Measurements from ENCODE around the gene SPTBN1.

Gene SPTBN1

DNA sequence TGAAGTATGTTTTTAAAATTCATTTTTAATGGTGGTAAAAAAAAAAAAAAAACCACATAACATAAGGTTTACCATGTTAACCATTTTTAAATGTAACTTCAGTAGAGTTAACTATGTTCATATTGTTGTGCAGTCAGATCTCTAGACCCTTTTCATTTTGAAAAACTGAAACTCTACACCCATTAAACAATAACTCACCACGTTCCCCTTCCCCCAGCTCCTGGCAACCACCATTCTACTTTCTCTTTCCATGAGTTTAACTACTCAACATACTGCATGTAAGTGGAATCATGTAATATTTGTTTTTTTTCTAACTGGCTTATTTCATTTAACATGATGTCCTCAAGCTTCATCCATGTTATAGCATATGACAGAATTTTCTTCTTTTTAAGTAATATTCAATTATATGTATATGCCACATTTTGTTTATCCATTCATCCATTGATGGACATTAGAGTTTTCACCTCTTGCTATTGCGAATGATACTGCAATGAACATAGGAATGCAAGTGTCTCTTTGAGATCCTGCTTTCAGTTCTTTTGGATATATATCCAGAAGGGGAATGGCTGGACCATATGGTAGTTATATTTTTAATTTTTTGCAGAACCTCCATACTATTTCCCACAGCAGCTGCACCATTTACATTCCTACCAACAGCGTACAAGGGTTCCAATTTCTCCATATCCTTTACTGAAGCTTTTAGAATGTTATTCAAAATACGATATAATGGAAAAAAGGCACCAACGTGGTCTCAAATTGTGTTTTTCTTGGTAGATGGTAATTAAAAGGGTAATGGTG is 91.0 kb downstream of the SPTBN1 start:
- in situ Hi-C loops (cut with MboI; ENCODE audit: low sequenced_read_pairs), result no loop called here

DNA sequence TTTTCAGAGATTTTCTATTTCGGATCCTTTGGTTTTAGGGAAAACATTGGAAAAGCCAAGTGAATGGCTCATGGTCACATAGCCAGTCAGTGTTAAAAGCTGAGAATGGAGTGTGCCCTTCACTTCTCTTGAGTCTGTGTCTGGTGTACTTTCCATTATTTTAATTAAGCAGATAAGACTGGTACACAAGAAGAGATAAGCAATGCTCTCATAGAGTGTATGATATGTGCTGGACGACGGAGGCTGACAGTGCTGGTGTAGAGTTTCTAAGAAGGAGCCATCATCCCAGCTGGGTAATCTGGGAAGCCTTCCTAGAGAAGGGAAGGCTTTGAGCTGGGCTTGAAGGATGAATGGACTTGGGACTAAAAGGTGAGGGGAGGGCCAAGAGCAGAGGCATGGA is 93.3 kb downstream of the SPTBN1 start:
- in situ Hi-C loops (cut with MboI; ENCODE audit: low sequenced_read_pairs), result no loop called here

DNA sequence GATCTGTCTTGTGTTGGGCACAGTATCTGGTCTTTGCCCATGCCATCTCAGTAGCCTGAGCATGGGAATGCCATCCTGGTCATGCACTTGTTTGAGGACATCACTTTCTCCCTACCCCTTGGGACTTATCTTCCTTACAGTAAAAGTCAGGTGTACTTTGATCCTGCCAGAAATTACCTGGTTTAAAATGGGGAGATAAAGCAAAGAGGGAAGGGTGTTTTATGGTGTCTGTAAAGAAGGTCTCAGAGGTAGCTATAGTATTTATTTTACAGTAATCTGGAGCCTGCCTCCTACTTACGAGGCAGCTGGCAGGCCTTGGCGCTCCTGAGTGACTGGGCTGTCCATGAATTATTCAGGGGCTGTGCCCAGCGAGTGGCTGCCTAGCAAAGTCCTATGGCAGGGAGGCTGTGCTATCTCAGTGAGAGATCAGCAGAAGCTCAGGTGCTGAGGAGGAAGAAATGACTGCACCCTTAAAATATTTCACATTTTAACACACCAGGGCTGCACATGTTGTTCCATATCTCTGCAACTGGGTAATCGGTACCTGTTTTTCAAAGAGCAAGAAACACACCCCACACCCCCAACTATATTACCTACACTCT is 93.9 kb downstream of the SPTBN1 start:
- in situ Hi-C loops (cut with MboI; ENCODE audit: low sequenced_read_pairs), result no loop called here

DNA sequence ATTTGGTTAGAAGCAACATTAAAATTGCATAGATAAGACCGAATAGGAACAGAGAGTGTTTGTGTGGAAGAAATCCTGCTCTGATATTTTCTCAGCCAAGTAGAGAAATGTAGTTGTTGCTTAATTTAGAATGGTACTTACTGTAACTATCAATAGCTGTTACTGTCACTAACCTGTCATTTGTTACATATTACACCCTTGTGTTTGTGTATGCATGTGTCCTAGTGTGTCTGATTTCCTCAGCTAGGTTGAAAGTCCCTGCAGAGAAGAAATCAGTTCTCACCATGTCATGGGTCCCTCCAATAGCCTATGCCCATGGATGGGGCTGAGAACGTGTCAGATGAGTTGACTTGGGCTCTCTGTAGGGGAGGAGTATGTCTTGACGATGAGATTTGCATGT is 94.4 kb downstream of the SPTBN1 start:
- in situ Hi-C loops (cut with MboI; ENCODE audit: low sequenced_read_pairs), result no loop called here

DNA sequence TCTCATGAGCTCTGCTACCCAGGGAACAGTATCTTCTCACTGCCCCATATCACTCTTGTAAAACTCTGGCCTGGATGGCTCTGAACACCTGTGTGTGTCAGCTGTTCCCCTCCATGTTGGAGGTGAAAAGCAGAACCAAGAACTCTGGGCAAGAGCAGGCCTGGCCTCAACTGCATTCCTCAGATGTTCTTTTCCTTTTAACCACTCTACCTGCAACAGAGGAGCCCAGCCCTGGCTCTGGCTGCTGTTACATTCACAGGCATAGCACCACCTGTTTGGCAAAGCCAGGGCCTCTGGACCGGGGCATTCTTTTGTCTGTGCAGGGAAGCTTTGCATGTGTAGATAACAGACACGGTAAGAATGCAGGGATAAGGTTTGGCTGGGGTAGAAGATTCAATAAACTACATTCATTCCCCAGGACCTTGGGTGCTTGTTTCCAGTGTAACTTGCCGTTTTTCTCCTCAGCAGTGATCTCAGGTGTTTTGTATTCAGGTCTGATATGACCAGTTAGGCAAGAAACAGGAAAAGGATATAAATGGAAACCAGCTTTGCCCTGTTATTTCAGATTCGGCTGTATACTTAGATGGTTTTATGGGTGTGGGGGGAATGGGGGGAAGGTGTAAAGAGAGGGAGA is 95.1 kb downstream of the SPTBN1 start:
- in situ Hi-C loops (cut with MboI; ENCODE audit: low sequenced_read_pairs), result no loop called here

DNA sequence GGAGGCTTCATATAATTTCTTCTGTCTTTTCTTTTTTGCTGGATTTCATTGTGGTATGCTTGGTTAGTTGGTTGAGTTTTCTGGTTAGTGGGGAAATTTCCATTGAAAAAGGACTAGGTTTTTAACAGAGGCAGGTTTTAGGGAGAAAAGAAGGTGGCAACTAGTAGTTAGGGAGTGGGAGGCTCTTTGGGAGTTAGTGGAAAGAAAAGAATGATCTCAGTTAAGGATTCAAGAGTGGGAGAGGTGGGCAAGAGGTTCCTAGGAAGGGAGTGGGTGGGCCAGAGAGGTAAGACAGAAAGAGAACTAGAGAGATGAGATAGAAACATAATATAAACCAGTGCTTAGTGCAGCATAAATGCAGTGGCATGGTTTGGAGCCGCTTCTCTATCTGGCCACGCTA is 96.9 kb downstream of the SPTBN1 start:
- in situ Hi-C loops (cut with MboI; ENCODE audit: low sequenced_read_pairs), result no loop called here

DNA sequence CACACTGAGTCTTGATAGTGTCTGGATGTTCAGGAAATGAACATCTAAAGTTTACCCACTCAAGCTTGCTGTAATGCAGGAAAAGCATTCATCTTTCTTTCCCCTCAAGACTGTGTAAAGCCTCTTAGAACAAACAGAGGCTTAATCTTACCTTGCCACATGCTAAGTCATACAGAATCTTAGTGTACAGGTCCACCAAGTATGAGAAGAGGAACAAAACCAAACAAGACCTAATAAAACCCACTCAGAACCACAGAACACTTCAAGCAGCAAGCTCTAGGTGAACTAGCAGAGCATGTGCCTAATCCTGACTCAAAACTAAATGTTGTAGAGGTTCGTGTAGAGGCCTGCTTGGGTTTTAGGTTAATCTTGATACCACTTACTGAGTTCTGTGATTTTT is 97.6 kb downstream of the SPTBN1 start:
- in situ Hi-C loops (cut with MboI; ENCODE audit: low sequenced_read_pairs), result no loop called here

DNA sequence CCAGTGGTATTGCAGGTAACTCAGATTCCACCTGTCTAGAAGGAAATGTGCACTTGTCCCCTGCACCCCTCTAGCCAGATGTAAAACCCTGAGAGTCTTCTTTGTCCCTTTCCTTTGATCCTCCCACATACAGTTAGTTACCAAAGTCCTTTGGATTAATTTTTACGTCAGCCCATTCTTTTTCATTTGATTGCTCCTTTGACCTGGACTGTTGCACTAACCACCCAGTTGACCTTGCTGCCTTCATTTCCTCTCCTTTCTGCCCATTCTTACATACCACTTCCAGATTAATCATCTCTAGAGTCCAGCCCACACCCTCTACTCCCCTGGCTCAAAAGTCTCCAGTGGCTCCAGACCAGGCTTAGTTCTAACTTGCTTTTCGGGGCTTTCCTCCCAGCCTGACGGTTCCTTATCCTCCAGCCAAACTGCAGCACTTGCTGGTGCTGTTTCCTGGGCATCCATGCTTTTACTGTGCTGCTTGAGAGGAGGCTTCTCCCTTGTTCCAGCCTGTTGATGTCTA is 99.3 kb downstream of the SPTBN1 start:
- in situ Hi-C loops (cut with MboI; ENCODE audit: low sequenced_read_pairs), result no loop called here

DNA sequence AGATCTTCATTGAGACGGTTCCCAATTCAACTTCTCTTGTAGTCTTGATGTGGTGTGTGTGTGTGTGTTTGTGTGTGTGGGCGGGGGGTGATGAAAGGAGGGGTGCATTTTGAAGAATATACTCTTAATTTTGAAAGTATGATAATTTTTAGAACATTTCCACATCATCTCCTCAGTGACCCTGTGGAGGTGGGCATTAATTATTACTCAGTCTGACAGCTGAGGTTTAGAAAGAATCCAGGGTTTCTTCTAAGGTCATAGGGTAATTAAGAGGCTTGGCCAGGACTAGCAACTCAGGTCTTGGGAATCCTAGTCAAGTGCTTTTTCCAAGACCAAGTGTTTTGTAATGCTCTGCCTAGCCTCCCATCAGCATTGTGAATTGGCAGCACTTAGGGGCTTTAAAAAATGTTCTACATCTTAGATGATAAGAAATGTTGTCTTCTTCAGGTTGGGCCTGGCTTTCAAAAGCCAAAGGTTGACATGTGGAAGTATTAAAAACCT is 100.5 kb downstream of the SPTBN1 start:
- in situ Hi-C loops (cut with MboI; ENCODE audit: low sequenced_read_pairs), result no loop called here

DNA sequence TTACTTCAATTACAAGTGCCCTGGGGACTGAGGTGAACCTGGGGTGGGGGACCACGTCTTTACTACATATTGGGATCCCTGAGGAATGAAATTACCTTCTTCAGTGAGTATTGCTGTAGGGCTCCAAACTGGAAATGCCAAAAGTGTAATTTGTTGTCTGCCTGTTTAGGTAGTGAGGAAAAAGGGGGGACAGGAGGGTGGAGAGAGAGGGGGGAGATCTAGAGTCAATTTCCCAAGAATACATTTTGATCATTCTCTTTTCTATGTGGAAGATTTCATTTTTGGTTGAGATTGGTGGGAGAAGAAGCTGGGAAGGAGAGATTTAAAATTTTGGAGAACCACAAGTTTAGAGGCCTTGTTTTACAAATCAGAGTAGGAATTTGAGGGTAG is 101.1 kb downstream of the SPTBN1 start:
- in situ Hi-C loops (cut with MboI; ENCODE audit: low sequenced_read_pairs), result no loop called here

DNA sequence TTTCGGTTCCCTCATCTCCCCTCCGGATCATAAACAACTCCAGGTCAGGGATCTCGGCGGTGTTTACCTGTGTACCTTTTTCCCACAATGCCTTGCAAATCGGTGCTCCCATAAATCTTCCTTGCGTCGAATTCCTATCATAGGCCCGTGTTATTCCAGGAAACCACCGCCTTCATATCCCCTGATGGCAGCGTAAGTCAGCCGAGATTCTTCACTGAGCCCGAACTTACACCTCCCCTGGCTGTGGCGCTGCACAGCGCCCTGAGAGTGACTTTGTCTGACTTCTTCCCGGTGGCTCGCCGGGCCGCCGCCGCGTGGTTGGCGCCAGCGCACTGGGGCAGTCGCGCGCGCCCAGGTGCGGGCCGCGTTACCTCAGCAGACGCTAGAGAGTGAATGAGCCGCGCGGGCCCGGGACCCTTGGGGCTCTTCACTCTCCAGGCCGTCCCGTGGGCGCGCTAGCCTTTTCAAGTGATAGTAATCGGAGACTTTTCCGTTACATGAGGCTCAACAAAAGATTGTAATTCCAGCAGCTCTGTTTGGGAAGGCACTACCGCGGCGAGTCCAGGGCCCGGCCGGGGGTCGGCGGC is 101.6 kb downstream of the SPTBN1 start:
- in situ Hi-C loops (cut with MboI; ENCODE audit: low sequenced_read_pairs), result no loop called here

DNA sequence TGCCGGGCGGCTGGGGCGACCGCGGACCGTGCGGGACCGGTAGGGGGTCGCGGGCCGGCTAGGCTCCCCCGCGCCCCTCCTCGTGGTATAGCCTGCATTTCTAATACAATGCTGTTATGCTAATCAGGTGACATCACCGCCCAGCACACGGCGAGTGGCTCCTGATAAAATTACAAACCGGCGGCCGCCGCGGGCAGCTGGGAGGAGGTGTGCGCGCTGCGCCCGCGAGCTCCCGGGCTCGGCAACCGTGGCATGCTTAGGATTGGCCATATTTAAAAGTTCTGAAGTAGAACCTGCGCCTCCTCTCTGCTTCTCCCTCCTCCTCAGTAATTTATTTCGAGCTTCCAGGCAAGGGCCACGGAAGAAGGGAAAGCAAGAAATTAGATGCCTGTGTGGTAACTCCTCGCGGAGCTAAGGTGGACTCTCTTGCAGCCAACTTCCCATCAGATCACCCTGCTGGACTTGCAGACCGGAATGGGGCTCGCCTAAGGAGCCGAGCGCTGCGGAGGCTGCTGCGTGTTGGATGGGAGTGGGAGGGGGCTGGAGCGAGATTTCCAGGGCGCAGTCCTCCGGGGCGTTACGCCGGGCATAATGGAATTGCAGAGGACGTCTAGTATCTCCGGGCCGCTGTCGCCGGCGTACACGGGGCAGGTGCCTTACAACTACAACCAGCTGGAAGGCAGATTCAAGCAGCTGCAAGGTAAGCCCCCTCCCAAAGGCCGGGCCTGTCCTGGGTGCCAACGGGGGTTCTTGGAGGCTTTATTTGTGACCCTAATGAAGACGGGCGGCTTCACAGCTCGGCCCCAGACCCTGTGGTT is 102.3 kb downstream of the SPTBN1 start:
- in situ Hi-C loops (cut with MboI; ENCODE audit: low sequenced_read_pairs), result no loop called here

DNA sequence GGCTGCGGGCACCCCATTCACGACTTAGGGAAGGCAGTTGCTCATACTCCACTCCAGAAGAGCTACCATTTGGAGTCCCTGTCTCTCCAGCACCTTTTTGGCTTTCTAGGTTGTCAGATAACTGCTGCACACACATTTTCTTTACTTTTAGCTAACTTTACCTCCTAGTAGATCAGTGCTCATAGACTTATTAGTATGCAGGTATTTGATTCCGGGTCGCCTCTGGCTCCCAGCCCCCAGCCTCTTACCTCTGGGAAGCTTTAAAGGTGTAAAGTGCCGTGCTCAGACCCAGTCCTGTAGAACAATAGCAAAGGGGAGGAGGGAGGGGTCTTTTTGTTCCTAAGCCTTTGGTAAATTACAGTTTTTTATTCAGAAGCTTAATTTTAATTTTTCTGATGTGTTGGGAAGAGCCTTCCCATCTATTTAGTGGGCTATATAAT is 102.9 kb downstream of the SPTBN1 start:
- in situ Hi-C loops (cut with MboI; ENCODE audit: low sequenced_read_pairs), result no loop called here

DNA sequence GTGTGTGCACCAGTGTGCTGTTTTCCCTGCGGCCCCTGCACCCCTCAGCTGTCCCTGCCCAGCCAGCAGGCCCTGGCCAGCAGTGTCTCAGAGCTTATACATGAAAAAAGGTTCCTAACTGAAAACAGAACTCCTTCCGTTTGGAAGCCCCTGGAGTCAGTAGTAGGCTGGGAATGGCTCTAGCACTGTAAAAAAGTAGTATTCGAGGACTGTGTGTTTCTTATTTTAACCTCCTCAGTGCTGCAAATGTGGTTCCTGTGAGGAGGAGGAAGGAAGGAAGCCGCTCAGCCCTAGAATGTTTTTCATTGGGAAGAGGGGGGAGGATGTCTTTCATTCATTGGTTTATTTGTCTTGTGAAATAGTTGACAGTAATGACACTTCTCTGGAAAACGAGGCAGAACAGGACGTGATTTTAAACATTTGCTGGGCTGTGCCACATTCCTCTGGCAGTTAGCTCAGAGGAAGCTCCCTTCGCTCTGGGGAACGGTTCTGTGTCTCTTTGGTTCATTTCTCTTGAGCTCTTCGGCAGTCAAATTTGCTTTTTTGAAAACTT is 103.5 kb downstream of the SPTBN1 start:
- in situ Hi-C loops (cut with MboI; ENCODE audit: low sequenced_read_pairs), result no loop called here

DNA sequence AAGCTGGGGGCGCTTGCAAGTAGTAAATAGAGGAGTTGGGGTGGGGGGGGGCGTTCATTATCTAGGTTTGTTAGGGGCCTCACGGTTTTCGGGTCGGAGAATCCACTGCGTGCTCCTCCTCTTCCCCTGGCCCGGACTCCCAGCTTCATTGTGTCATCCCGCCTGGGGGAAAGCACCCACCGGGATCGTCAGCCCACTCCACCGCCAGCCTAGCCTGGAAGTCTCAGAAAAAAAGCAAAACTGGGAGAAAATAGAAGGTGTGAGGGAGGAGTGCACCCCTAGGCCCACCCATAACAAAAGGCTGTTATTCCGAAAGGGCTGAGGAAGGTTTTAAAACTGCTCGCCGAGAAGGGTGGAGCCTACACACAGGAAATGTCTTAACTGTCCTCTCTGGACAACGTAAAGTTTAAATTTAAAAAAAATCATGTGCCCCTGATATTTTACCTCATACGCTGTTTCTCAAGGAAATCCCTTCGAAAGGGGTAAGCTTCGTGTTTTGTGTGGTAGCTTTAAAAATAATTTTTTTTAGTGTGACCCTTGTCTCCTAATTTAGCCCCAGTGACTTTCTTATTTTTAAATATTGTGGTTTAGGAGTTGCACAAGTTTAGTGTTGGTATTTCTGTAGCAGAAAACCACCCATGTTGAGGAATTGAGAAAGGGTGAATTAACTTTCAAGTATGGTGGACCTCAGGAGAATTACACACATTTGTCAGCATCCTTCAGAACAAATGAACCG is 104.2 kb downstream of the SPTBN1 start:
- in situ Hi-C loops (cut with MboI; ENCODE audit: low sequenced_read_pairs), result no loop called here

DNA sequence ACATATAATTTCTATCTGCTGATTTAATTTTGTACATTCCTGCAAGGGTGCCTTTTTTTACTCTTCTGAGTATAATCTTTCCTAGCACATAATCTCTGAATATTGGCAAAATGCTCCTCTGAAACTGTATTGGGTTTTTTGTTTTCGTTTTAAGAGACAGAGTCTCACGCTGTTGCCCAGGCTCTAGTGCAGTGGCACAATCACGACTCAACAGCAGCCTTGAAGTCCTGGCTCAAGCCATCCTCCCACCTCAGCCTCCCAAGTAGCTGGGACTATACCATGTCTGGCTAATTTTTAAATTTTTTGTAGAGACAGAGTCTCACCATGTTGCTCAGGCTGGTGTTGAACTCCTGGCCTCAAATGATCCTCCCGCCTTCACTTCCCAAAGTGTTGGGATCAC is 104.9 kb downstream of the SPTBN1 start:
- in situ Hi-C loops (cut with MboI; ENCODE audit: low sequenced_read_pairs), result no loop called here

DNA sequence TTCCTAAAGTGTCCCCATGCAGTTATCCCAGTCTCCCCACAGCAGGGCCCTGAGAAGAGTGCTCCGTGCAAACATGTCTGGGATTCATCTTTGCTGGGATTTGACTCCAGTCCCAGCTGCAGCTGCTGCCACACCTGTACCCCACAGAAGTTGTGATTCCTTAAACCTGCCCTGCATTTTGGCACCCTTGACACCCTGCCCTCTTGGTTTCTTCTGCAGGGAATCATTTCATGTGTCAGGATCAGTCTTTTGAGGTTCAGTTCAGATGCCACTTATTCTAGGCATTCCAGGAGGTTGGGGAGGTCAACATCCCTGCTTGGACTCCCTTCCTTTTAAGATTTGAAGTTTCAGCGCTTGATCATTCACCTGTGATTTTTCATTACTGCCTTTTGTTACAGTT is 108.3 kb downstream of the SPTBN1 start:
- in situ Hi-C loops (cut with MboI; ENCODE audit: low sequenced_read_pairs), result no loop called here

DNA sequence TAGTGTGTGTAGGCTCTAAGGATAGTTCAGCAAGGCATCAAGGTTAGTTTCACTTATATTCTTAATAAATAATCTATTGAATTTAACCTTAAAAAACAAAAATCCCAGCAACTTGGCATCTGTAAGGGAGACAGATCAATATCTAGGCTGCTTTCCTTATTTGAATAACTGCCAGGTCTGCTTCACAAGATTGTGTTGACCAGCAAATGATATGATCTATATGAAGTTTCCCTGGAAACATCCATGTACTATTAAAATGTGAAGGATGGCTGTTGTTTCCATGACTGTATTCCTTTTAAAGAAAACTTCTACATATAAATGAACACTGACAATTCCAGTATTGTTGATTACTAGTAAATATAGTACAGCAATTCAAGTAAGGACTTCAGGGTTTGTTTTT is 109.4 kb downstream of the SPTBN1 start:
- in situ Hi-C loops (cut with MboI; ENCODE audit: low sequenced_read_pairs), result no loop called here

DNA sequence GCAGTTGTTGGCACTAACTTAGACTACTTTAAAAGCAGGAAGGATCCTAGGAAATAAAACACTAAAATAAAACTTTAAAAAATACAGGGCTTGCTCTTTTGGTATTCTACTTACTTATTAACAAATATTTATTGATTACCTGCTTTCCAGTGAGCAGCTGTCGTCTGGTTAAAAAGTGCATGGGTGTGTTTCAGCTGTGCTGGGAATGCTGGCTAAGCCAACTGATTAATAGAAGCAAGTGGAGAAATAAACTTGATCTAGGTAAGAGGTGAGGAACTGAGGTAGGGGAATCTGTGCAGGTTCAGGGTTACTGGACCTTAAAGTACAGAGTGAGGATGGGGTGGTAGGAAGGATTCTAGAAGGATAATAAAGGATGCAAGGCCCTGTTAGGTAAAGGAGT is 110.8 kb downstream of the SPTBN1 start:
- in situ Hi-C loops (cut with MboI; ENCODE audit: low sequenced_read_pairs), result no loop called here

DNA sequence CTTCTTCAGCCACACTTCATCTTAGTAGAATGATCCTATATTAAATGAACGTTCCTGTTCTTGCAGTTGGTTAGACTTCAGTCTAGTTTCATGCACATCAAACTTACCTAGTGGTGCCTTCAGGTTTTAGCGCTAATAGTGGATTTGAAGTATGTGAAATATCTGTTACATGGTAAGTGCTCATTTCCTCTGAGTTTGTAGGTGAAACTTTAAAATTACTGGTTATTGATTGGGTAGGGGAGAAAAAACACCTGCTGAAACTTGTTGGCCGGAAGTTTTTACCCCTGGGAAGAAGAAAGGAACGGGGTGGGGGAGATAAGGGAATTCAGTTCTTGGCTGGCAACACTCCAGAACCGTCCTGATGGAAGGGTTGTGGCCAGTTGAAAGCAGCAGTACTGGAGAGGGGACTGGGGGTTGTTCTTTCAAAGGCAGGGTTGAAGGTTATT is 112.8 kb downstream of the SPTBN1 start:
- in situ Hi-C loops (cut with MboI; ENCODE audit: low sequenced_read_pairs), result no loop called here
